HG03558 (cell line): ENCODE results near the gene ALKBH6.
"Not testable (repeated sequence)": the region's sequence is repeated elsewhere in the genome, so short reads cannot be mapped to it uniquely, and the experiment has no call there.

ENCODE experiments used
- ATAC-seq: cut with Tn5 transposase; IDR thresholded peaks from one replicate; pipeline ENCODE4 v1.9.1; 2021; ENCODE audit warnings: moderate number of reproducible peaks; ENCODE audit not compliant: unreplicated experiment; ENCODE audit errors: extremely low read depth

The ALKBH6 gene

DNA sequence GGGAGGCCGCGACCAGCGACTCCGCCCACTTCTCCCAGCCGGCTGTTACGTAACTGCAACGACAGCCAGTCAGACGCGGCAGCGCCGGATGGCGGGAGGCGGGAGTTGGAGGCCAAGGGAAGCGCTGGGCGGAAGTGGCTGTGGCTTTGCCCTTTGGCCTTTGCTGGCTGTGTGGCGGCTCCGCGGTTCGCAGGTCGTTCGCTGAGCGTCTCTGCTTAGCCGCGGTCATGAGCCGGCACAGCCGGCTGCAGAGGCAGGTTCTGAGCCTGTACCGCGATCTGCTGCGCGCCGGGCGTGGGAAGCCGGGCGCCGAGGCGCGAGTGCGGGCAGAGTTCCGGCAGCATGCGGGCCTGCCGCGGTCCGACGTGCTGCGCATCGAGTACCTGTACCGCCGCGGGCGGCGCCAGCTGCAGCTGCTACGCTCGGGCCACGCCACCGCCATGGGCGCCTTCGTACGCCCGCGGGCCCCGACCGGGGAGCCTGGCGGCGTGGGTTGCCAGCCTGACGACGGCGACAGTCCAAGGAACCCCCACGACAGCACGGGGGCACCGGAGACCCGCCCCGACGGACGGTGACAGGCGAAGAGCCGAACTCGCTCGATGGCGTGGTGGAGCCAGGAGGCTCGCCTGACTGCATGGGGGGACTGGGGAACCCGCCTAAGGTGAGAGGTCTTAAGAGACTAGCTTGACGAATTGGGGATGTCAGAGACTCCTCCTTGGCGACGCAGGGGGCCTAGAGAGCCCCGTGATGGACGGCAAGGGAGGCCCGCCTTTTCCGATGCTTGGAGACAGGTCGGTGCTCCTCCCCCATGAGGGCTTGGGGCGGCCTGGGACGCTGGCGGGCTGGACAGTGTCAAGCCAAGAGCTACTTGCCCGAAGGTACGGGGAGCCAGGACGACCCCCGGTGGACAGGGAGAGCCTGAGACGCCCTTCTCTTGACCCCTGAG, 18.7 kb downstream of the ALKBH6 start, which contains the start of gene SDHAF1:
TSS of gene SDHAF1 (plus strand) at position 141 of the 946 bp plus-strand sequence. CDS start at position 228, 87 bp downstream.
- ATAC-seq = peak; percentile 56

DNA sequence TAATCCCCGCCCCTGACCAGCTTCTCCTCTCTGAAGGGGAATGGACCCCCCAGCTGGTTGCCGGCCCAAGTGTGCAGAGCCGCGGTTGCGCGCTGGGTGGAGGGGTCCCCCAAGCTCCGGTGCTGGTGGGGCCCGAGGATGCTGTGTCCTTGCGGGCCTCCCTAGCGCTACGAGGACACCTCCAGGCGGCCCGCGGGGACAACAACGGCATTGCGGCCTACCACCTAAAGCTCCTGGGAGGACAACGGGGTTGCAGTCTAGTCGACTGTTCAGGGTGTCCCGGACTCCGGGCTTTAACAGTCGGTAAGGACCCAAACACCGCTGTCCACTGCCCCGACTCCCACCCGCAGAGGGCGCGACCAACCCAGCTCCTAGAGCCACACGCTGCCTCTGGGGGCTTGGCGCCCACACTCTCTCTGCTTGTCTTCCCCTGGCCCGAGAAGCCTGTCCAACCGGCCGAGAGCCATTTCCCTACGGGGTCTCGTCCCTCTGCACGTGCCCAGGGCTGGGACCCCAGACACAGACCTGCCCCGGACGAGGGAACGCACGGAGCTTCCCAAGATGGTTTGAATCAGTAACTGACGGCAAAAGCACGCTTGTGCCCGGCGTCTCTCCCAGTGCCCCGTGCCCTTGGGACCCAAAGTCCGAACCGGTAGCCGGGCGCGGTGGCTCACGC, 20.0 kb downstream of the ALKBH6 start:
- no peak for ATAC-seq

DNA sequence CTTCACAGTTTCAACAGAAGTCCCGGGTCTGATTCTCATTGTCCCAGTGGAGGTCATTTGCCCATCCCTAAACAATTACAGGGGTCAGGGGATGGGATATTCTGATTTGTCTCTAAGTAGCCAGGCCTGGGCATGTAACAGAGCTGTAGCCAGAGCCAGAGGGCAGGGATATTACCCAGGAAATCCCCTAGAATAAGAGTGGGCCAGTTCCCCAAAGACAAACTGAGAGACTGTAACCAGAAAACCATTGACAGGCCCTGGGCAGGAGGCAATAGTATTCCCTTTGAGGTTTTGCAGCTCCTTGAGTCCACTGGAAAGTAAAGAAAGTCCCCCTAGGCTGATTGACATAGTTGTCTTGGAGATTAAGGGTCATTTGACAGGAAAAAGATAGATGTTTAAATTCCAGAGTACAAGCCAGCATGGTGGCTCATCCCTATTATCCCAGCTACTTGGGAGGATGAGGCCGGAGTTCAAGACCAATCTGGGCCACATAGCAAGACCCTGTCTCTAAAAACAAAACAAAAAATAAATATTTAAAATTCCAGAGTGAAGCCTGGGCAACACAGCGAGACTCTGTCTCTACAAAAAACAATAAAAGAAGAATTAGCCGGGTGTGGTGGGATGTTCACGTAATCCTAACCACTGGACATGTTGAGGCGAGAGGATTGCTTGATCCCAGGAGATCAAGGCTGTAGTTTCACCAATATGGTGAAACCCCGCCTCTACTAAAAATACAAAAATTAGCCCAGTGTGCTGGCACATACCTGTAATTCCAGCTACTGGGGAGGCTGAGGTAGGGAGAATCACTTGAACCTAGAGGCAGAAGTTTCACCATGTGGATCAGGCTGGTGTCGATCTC, 20.9 kb downstream of the ALKBH6 start:
- no peak for ATAC-seq

DNA sequence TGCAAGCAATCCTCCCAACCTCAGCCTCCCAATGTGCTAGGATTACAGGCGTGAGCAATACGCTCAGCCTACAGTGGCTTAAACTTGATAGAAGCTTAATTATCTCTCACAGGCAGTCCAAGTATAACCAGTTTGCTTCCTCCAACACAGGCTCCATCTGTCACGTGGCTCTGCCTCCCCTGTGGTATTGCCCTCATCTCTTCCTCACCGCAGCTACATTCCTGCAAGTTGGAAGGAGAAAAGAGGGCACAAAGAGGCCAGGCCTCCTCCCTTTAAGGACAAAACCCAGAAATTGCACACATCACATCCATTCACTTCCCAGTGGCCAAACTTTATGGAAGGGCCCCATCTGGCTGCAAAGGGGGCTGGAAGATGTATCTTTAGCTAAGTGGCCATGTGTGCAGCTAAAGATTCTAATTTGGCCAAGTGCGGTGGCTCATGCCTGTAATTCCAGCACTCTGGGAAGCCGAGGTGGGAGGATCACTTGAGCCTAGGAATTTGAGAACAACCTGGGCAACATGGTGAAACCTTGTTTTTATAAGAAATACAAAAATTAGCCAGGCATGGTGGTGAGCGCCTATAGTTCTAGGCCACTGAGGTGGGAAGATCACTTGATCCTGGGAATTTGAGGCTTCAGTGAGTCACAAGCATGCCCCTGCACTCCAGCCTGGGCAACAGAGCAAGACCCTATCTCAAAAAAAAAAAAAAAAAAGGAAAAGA, 22.1 kb downstream of the ALKBH6 start:
- no peak for ATAC-seq

DNA sequence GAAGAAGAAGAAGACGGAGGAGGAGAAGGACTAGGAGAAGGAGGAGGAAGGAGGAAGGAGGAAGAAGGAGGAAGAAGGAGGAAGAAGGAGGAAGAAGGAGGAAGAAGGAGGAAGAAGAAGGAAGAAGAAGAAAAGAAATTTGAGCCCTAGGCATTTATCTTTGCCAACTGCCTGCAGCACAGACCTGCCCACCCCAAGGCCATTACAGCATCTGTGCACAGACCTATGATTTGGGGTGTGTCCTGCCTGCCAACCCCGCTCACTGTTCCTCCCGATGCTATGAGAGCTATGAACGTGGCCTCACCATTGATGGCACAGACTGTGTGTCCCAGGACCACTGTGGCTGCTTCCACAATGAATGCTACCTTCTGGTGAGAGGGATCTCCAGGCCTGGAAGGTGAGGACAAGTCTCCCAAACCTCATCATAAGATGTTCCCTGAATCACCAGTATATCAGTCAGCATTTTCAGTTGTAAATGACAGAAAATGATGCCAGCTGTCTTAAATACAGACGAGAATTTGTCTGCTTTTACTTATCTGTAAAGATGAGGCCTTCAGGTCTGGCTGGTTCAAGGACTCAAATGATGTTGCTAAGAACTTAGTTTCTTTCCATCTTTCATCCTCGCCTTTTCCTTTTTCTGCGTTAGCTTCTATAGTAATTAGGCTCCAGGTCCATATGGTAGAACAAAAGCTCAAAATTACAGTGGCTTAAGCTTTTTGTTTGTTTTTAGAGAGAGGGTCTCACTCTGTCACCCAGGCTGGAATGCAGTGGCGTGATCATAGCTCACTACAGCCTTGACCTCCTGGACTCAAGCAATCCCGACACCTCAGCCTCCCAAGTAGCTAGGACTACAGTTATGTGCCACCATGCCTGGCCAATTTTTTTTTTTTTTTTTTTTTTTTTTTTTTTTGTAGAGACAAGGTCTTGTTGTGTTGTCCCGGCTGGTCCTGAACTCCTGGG, 23.0 kb downstream of the ALKBH6 start:
- ATAC-seq = no peak

DNA sequence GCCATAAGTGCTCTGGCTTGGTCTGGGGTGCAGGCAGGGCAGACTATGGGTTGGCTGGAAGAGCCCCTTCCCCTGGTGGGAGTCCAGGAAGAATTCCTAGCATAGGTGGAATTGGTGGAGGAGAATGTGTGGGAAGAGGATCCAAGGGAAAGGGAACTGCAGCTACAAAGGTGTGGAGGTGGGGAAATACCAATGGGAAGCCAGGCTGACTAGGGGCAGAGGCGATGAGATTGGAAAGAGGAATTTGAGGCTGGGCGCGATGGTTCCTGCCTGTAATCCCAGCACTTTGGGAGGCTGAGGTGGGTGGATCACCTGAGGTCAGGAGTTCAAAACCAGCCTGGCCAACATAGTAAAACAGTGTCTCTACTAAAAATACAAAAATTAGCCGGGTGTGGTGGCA, 23.9 kb downstream of the ALKBH6 start:
- no peak for ATAC-seq

DNA sequence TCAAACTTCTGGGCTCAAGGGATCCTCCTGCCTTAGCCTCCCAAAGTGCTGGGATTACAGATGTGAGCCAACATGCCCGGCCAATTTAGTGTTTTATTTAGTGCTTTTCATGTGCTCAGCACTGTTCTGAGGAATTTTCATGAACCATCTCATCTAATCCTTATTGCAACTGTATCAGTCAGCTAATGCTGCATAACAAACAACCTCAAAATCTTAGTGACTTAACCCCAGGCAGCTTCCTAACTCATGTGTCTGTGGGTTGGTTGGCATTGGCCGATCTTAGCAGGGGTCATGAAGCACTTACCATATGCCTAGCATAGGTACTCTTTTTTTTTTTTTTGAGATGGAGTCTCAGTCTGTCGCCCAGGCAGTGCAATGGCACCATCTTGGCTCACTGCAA, 25.2 kb downstream of the ALKBH6 start:
- no peak for ATAC-seq

DNA sequence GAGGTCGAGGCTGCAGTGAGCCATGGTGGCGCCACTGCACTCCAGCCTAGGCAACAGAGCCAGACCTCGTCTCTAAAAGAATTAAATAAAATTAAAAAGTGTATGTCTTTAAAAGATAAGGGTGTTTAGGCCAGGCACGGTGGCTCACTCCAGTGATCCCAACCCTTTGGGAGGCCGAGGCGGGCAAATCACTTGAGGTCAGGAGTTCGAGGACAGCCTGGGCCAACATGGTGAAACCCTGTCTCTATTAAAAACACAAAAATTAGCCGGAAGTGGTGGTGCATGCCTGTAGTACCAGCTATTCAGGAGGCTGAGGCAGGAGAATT, 26.5 kb downstream of the ALKBH6 start:
- no peak for ATAC-seq

DNA sequence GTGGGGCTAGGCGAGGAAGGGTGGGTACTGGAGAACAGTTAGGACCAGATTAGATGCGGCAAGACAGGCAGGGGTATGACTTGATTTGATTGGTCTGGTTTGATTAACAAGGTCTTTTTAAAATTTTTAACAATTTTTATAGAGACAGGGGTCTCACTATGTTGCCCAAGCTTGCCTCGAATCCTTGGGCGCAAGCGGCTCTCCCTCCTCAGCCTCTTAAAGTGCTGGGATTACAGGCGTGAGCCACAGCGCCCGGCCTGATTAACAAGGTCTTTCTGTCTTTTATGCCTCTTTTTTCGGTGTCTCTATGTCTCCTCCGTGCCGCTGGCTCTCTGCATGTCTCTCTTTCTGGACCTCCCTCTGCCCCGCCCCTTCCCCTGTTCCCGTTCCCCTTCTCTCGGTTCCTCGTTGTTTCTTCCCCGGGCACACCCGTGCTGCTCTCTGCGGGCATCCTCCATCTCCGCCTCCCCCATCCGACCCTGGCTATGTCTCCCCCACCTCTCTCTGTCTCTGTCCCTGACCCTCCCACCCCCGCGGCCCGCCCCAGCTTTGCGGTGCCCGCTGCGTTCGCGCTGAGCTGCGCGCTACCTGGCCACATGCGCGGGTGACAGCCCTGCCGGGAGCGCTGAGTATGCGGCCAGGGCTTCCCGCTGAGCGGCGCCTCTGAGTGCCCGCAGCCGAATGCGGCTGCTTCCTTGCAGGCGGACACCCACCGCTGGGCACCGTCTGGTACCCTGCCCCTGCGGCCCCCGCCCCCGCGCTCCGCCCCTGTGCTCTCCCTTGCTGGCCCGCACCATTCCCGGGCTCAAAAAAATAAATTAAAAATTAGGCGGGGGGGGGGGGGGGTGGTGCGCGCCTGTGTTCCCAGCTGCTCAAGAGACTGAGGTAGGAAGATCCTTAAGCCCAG, 27.1 kb downstream of the ALKBH6 start:
- ATAC-seq = no peak

DNA sequence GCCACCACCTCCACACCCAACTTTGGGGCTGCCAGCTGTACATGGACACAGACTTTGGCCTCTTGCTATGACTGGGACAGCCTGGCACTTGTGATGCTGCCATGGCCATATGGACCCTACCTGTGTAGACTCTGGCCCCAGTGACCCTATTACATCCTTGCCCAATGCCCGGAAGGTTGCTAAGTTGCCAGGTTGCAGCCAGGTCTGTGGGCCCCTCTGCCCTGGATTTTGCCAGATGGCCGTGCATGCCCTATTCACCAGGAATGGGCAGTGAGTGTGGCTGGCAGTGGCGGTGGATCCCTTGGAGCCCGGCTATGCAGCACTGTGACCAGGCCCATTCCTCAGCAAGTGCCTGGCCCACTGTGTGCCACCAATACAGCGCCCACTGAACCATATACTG, 27.9 kb downstream of the ALKBH6 start:
- ATAC-seq = no peak

DNA sequence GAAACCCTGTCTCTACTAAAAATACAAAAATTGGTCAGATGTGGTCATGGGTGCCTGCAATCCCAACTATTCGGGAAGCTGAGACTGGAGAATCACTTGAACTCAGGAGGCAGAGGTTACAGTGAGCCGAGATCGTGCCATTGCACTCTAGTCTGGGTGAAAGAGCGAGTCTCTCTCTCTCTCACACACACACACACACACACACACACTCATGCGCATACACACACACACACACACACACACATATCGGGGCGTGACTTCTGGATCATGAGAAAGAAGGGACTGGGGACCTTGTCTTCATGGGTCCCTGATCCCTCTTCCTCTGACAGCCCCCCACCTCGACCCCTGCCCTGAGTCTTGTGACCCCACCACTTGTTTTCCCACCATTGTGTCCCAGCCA, 30.8 kb downstream of the ALKBH6 start:
- ATAC-seq = no peak

DNA sequence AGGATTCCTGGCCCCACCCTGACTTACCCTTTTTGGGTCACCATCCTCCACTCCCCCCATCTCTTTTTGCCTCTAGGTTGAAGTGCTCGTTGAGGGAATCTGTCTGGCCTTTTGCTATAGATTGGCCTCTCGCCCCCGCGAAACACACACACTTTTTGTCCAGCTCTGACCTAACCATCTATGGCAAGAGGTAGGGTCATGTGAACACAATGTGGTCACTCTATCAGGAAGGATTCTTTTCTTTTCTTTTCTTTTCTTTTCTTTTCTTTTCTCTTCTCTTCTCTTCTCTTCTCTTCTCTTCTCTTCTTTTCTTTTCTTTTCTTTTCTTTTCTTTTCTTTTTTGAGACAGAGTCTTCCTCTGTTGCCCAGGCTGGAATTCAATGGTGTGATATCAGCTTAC, 33.0 kb downstream of the ALKBH6 start:
- not testable (repeated sequence) for ATAC-seq

DNA sequence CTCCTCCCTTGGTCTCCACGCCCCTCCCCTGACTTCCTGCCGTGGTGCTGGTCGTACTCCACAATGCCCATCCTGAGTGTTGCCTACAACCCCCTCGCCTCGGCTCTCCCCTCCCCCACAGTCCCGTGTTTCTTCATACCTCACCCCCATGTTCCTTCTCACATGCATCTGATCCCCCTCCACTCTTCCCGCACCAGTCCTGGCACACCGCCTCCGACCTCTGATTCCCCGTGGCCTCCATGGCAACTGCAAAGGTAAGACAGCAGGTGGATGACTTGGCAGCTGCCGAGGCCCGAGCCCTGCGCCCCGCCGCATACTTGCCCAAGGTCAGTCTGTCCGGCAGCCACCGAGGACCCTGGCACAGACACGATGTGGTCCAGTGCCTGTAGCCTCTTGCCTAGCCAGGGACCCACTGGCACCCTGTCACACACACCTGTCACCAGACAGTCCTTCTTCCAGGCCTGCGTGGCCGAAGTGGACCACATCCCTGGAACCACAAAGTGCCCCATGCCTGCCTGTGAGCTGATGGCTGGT, 35.1 kb downstream of the ALKBH6 start:
- ATAC-seq = no peak

DNA sequence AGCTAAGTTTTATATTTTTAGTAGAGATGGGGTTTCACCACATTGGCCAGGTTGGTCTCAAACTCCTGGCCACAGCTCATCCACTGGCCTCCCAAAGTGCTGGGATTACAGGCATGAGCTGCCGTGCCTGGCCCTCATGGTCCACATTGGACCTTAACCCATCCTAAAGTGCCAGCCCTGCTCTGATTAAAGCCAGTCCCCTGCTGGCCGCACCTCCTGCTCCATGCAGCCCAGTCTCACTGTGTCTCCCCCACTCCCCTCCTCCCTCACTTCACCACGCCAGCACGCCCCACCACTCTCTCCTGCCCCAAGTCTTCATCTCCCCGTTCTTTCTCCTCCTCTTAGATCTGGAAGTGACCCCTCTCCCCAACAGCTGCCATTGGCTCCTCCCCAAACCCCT, 35.7 kb downstream of the ALKBH6 start:
- no peak for ATAC-seq

DNA sequence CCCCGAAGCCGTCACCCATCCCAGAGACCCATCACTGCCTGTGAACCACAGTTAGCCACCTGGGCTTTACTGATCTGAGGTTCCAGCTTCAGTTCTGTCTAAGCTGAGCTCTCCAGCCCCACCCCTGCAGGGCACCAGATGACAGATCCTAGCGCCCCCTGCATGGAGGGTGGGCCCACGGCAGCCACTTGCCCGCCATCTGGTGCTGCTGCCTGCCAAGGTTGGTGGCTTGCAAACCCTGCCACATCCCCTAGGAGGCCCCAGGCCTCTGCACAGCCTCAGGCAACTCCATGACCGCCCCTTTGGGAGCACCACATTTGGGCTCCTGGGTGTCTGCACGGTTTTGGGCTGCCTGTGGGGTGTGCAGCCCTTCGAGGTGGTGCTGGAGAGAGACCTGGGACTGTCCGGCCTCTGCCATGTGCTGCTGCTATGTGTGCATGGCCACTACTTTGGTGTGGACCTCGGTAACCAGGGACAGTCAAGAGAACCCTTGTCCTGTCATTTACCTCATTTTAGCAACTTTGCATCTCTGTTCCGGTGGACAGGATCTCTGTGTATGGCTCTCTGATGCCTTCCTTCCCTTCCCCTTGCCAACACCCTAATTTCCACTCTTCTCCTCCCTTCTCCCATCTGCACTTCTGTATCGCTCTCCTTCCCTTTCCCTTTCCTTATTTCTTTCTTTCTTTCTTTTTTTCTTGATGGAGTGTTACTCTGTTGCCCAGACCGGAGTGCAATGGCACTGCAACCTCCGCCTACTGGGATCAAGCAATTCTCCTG, 36.4 kb downstream of the ALKBH6 start:
- no peak for ATAC-seq

DNA sequence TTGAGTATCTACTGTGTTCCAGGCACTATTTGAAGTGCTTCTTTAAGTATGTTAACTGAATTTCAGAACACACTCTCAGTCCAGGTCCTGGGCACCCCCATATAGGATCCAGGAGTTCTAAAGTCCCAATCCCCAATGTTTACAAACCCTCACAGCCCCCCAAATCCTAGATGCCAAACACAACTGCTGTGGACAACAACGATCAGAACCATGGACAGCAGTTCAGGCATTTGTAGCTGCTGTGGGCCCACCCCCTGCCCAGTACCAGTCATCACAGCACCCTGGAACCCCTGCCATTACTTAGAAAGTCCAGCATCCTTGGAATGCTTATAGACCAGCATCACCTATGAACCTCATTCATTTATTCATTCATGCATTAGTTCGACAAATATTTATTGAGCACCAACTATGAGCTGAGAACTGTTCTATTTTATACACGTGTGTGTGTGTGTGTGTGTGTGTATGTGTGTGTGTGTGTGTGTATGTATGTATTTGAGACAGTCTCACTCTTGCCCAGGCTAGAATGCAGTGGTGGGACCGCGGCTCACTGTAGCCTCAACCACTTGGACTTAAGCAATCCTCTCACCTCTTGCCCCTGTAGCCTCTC, 38.3 kb downstream of the ALKBH6 start:
- no peak for ATAC-seq

DNA sequence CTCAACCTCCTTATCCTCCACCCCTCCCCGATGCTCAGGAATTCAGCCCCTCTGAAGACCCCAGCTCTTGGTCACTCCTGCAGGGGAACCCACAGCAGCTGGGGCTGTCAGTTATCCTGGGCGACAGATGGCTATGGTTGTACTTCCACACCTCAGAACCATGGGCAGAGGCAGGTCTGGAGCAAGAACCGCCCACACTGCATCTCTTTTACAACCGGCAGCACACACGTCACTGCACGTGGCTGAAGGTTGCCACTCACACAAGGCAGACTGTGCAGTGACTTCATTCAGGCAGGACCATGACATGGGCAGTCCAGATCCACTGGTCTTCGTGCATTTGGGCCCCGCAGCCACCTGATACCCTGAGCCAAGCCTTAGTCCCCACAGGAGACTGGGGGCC, 40.5 kb downstream of the ALKBH6 start:
- no peak for ATAC-seq
